Measurements from ENCODE around the gene P2RX5. TPM values are rescaled to one million over a fixed set of nuclear protein-coding genes. Genes with fewer than 3 reads are reported as not detected.

Gene P2RX5
- total and polyA plus RNA-seq, 8 donors, result 1.1 to 37.5 (median 5.9) TPM; not detected in 2

DNA sequence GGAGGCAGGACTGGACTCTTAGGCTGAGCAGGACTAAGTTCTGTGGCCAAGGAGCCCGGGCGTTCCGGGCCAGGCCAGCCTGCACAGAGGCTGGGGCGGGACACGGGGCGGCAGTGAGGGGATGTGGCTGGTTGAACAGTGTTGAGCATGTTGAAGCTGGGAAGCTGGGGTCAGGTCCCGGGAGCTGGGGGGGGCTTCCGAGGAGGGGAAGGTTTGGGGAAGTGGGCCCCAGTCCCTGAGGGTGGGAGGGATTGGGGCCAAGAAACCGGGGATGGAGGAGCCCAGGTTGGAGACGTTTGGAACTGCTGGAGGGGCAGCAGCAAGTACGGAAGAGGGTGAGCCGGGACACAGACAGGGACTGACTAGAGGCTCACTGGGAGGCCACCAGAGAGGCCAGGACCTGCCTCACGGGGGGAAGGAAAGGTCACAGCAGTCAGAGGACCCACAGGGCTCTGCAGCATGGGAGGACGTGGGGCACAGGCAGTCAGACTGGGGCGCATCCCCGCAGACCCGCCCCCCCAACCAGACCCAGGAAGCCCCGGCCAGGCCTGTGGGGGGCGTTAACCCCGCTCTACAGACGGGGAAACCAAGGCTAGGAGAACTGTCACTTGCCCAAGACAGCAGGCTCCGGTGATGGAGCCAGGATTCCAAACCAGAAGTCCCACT lies 37.0 kb downstream of the P2RX5 start:
- intact Hi-C loops (cut with DNase I; ENCODE audit: low total_unique reads), result no loop called here
- H3K9me3 ChIP-seq, result no peaks in the 10 kb centered on the region
- TF ChIP-seq, protein P1, sequence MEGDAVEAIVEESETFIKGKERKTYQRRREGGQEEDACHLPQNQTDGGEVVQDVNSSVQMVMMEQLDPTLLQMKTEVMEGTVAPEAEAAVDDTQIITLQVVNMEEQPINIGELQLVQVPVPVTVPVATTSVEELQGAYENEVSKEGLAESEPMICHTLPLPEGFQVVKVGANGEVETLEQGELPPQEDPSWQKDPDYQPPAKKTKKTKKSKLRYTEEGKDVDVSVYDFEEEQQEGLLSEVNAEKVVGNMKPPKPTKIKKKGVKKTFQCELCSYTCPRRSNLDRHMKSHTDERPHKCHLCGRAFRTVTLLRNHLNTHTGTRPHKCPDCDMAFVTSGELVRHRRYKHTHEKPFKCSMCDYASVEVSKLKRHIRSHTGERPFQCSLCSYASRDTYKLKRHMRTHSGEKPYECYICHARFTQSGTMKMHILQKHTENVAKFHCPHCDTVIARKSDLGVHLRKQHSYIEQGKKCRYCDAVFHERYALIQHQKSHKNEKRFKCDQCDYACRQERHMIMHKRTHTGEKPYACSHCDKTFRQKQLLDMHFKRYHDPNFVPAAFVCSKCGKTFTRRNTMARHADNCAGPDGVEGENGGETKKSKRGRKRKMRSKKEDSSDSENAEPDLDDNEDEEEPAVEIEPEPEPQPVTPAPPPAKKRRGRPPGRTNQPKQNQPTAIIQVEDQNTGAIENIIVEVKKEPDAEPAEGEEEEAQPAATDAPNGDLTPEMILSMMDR (IDR thresholded peaks at IDR 0.05), result no peak
- TF ChIP-seq POLR2A (IDR thresholded peaks at IDR 0.05), result no peak
- TF ChIP-seq POLR2AphosphoS5 (IDR thresholded peaks at IDR 0.05), result no peak
- no peak for TF ChIP-seq EP300 (IDR thresholded peaks at IDR 0.05)
- H3K27ac ChIP-seq, result peak overlapping the region; percentile 63 to 90 (median 68)
- H3K4me1 ChIP-seq, result peaks cover 28 to 65% (median 32%) of the 10 kb centered on the region in 4 donors
- no peak overlapping the region for H3K4me3 ChIP-seq
- no peaks in the 10 kb centered on the region for H3K27me3 ChIP-seq
- peaks cover 18 to 69% (median 53%) of the 10 kb centered on the region in 4 donors for H3K36me3 ChIP-seq
- no peak for DNase-seq
- WGBS, 5 donors, result 66 to 78% (median 75%) methylated on average over 22 of the region's 22 CpGs

DNA sequence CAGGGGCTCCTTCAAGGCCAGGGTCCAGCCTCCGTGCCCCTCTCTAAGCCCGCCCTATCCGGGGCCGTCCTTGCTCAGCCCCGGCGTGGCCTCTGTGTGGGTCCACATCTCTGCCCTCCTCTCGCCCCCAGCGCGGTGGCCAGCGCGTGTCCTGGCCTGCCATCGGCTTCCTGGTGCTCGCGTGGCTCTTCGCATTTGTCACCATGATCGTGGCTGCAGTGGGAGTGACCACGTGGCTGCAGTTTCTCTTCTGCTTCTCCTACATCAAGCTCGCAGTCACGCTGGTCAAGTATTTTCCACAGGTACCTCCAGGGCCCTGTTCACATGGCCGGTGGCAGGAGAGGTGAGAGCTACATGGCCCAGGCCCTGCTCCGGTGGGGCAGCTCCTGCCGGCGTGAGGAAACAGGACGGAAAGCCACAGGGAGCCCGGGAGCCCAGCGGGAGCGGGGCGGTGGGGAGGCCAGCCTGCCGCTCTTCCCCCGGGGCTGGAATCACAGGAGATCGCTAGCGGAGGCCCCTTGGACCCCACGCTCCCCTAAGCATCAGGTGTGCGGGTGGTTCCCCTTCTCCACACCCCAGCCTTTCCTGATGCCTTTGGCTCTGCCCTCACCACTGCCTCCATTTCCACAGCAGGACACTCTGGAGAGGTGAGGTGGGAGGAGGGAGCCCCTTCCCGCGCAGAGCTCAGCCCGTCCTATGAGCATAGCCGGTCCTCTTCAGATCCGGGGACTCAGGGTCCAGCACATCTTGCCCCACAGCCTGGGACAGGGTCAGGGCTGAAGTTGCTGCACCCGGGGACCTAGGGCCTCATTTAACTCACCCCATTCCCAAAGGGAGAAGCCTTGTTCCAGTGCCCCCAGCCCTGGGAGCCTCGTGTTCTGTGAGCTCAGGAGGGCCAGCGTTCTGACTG lies 37.8 kb downstream of the P2RX5 start:
- 88 to 92% (median 89%) methylated on average over 37 to 42 of the region's 42 CpGs for WGBS, 5 donors
- Histone ChIP-seq H3K4me3 (no peak overlapping the region), H3K4me1 (peaks cover 28 to 57% (median 32%) of the 10 kb centered on the region in 4 donors), H3K9me3 (no peaks in the 10 kb centered on the region), H3K36me3 (peaks cover 10 to 61% (median 45%) of the 10 kb centered on the region in 4 donors), H3K27ac (peak overlapping the region in 3 of 5 donors; percentile 63 to 90 (median 68)), H3K27me3 (no peaks in the 10 kb centered on the region)
- intact Hi-C loops (cut with DNase I; ENCODE audit: low total_unique reads), result no loop called here
- DNase-seq, result no peak
- TF ChIP-seq POLR2A (IDR thresholded peaks at IDR 0.05), result no peak
- no peak for TF ChIP-seq EP300 (IDR thresholded peaks at IDR 0.05)
- no peak for TF ChIP-seq POLR2AphosphoS5 (IDR thresholded peaks at IDR 0.05)
- TF ChIP-seq, protein P1 (IDR thresholded peaks at IDR 0.05), result no peak

DNA sequence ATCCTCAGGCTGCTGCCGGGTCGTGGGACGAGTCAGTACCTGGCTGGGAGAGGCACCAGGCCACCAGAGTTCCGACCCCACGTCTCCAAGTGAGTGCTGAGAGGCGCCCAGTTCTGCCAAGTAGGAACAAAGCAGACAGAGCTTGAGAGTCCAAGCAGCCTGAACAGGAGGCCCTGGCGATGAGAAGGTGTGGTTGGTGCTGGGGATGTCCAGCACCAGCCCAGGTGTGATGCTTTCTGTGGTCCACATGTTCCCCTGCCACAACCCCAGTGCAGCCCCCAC lies 38.4 kb downstream of the P2RX5 start:
- H3K36me3 ChIP-seq, result peaks cover 5 to 55% (median 41%) of the 10 kb centered on the region in 4 donors
- H3K4me1 ChIP-seq, result peaks cover 26 to 51% (median 30%) of the 10 kb centered on the region in 4 donors
- 73 to 94% (median 79%) methylated on average over 3 to 7 of the region's 7 CpGs for WGBS, 5 donors
- H3K27ac ChIP-seq, result no peak overlapping the region
- TF ChIP-seq POLR2AphosphoS5 (IDR thresholded peaks at IDR 0.05) (no peak), POLR2A (IDR thresholded peaks at IDR 0.05) (no peak), EP300 (IDR thresholded peaks at IDR 0.05) (no peak)
- TF ChIP-seq, protein P1 (IDR thresholded peaks at IDR 0.05), result no peak
- no peaks in the 10 kb centered on the region for H3K9me3 ChIP-seq
- DNase-seq, result no peak
- no peak overlapping the region for H3K4me3 ChIP-seq
- no peaks in the 10 kb centered on the region for H3K27me3 ChIP-seq
- intact Hi-C loops (cut with DNase I; ENCODE audit: low total_unique reads), result no loop called here

GRCh38 chr17:3656755-3657587 lies 39.0 kb downstream of the P2RX5 start:
- no peak for DNase-seq
- Histone ChIP-seq H3K4me3 (no peak overlapping the region), H3K27ac (no peak overlapping the region), H3K9me3 (no peaks in the 10 kb centered on the region), H3K36me3 (peaks cover 3 to 50% (median 37%) of the 10 kb centered on the region in 4 donors), H3K27me3 (no peaks in the 10 kb centered on the region), H3K4me1 (peaks cover 25 to 46% (median 30%) of the 10 kb centered on the region in 4 donors)
- TF ChIP-seq, protein P1 (IDR thresholded peaks at IDR 0.05), result no peak
- no peak for TF ChIP-seq EP300 (IDR thresholded peaks at IDR 0.05)
- no peak for TF ChIP-seq POLR2A (IDR thresholded peaks at IDR 0.05)
- no peak for TF ChIP-seq POLR2AphosphoS5 (IDR thresholded peaks at IDR 0.05)
- 78 to 87% (median 85%) methylated on average over 10 to 16 of the region's 16 CpGs for WGBS, 5 donors
- intact Hi-C loops (cut with DNase I; ENCODE audit: low total_unique reads), result no loop called here
